B cell (primary cell): ENCODE measurements around the gene LMLN.

ENCODE experiments used
- CTCF ChIP-seq: fragments of 200-600 bp; IDR thresholded peaks from one replicate; pipeline ENCODE4 v1.8.0; 2022; ENCODE audit warnings: antibody characterized with exemption, mild to moderate bottlenecking
- EZH2 ChIP-seq: IDR thresholded peaks from 2 replicates; pipeline ENCODE4 v1.6.1; 2012; ENCODE audit warnings: borderline replicate concordance, low read depth, mild to moderate bottlenecking, moderate library complexity, low read length; ENCODE audit not compliant: insufficient read depth, poor library complexity, severe bottlenecking

- TF ChIP-seq CTCF: no peak
- no peak for TF ChIP-seq EZH2
Measured at GRCh38 chr3:198076722-198077308, 116.8 kb downstream of the LMLN start.
